T-helper 1 cell treated with Interleukin-12 subunit alpha and Interleukin-12 subunit beta and Interleukin-4 antibody, amounts not matched to agents 30 μg/mL and 1 μg/mL, for 36 hours (primary cell): ENCODE measurements around the gene ZDHHC16.
"Not testable (repeated sequence)": the region's sequence is repeated elsewhere in the genome, so short reads cannot be mapped to it uniquely, and the experiment has no call there.

ENCODE experiments used
- H3K27ac Mint-ChIP-seq: one replicate; pipeline ENCODE4 v1.8.0; 2021; ENCODE audit warnings: mild to moderate bottlenecking, mixed read lengths
- H3K27me3 Mint-ChIP-seq: one replicate; pipeline ENCODE4 v1.8.0; 2021; ENCODE audit warnings: low read depth, mixed read lengths
- H3K36me3 Mint-ChIP-seq: one replicate; pipeline ENCODE4 v1.8.0; 2021; ENCODE audit warnings: low read depth, mixed read lengths
- H3K4me1 Mint-ChIP-seq: one replicate; pipeline ENCODE4 v1.8.0; 2021; ENCODE audit warnings: low read depth, mixed read lengths
- H3K4me3 Mint-ChIP-seq: one replicate; pipeline ENCODE4 v1.8.0; 2021; ENCODE audit warnings: mild to moderate bottlenecking, moderate library complexity, mixed read lengths
- H3K9me3 Mint-ChIP-seq: one replicate; pipeline ENCODE4 v1.8.0; 2021; ENCODE audit warnings: mixed read lengths

The ZDHHC16 gene

GRCh38 chr10:97445722-97446639, at the start of gene ZDHHC16, which contains the start of gene EXOSC1:
Gene ZDHHC16 (plus strand): TSS chr10:97446175. CDS start chr10:97451676, 5,501 bp downstream.
Gene EXOSC1 (minus strand): TSS chr10:97446006. CDS start chr10:97445985, 21 bp downstream.
- peaks cover 16% of the 10 kb centered on the region for H3K36me3 Mint-ChIP-seq
- H3K27ac Mint-ChIP-seq, result peak within 1 kb of the TSS; percentile 89
- H3K27me3 Mint-ChIP-seq, result no peaks in the 10 kb centered on the region
- H3K4me3 Mint-ChIP-seq, result peak within 1 kb of the TSS; percentile 89
- peaks cover 34% of the 10 kb centered on the region for H3K4me1 Mint-ChIP-seq
- no peaks in the 10 kb centered on the region for H3K9me3 Mint-ChIP-seq

DNA sequence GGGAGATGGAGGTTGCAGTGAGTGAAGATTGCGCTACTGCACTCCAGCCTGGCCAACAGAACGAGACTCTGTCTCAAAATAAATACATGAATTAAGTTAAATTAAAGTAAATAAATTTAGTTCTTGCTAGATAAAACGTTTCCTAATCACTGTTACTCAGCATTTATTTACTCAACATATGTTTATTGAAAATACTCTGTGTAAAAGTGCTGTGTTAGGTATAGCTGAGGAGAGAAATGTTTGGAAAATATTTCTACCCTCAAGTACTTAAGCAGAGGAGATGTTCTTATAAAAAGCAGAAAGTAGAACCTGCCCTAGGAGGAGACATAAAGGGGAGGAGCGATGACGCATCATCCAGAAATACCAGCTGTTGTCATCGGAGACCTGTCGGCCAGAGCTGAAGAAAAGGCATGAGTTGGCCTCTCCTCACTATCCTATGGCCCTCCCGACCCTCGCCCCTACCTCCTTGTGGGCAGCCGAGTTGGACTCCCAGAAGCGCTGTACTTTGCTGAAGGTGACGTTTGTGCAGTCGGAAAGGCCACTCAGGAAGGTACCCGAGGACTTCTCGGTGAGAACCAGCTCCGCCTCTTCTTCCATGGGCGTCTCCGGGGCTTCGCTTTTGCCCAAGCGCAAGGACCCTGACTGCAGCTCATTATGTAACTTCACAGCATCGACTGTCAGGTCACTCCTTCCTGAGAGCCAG, 46.0 kb upstream of the ZDHHC16 start:
- peaks cover 8% of the 10 kb centered on the region for H3K4me1 Mint-ChIP-seq
- H3K36me3 Mint-ChIP-seq, result peaks cover 5% of the 10 kb centered on the region
- H3K4me3 Mint-ChIP-seq, result peak overlapping the region; percentile 93
- H3K27ac Mint-ChIP-seq, result peak overlapping the region; percentile 96
- no peaks in the 10 kb centered on the region for H3K27me3 Mint-ChIP-seq
- H3K9me3 Mint-ChIP-seq, result no peaks in the 10 kb centered on the region

- Mint-ChIP-seq H3K4me3 (peak within 1 kb of the TSS; percentile 93), H3K36me3 (peaks cover 5% of the 10 kb centered on the region), H3K9me3 (no peaks in the 10 kb centered on the region), H3K4me1 (peaks cover 8% of the 10 kb centered on the region), H3K27me3 (no peaks in the 10 kb centered on the region), H3K27ac (peak within 1 kb of the TSS; percentile 96)
Measured at GRCh38 chr10:97400665-97401454, 45.1 kb upstream of the ZDHHC16 start, which contains the start of gene RRP12. Gene RRP12 (minus strand): TSS chr10:97401340. CDS start chr10:97401231, 109 bp downstream.

DNA sequence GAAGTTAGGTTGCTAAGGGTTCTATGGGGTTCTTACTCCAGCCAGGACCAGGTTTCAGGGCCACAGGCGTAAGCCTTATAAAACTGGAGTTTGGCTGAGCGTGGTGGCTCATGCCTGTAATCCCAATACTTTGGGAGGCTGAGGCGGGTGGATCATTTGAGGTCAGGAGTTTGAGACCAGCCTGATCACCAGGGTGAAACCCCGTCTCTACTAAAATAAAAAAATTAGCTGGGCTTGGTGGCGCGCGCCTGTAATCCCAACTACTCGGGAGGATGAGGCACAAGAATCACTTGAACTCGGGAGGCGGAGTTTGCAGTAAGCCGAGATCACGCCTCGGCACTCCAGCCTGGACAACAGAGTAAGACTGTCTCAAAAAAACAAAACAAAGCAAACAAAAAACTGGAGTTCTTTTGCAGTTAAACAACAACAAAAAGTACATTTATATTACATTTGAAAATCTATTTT, 44.5 kb upstream of the ZDHHC16 start:
- no peaks in the 10 kb centered on the region for H3K36me3 Mint-ChIP-seq
- peak overlapping the region; percentile 93 for H3K4me3 Mint-ChIP-seq
- no peaks in the 10 kb centered on the region for H3K9me3 Mint-ChIP-seq
- H3K27ac Mint-ChIP-seq, result peak overlapping the region; percentile 96
- no peaks in the 10 kb centered on the region for H3K27me3 Mint-ChIP-seq
- H3K4me1 Mint-ChIP-seq, result peaks cover 8% of the 10 kb centered on the region

DNA sequence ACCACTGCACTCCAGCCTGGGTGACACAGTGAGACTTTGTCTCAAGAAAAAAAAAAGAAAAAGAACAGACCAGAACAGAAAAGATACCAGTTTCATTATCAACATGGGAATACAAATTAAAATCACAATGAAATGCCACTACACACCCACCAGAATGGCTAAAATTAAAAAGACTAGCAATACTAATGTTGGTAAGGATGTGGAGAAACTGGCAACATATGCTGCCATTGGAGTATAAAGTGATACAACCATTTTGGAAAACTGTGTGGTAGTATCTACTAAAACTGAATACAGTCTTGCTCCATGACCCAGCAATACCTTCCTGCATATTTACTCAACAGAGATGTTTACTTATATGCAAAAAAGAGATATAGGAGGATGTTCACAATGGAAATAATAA, 41.9 kb upstream of the ZDHHC16 start:
- peaks cover 16% of the 10 kb centered on the region for H3K4me1 Mint-ChIP-seq
- no peaks in the 10 kb centered on the region for H3K27me3 Mint-ChIP-seq
- H3K9me3 Mint-ChIP-seq, result no peaks in the 10 kb centered on the region

GRCh38 chr10:97406064-97406463, 39.9 kb upstream of the ZDHHC16 start:
- no peaks in the 10 kb centered on the region for H3K36me3 Mint-ChIP-seq
- no peaks in the 10 kb centered on the region for H3K27me3 Mint-ChIP-seq
- no peaks in the 10 kb centered on the region for H3K9me3 Mint-ChIP-seq
- H3K4me1 Mint-ChIP-seq, result peaks cover 16% of the 10 kb centered on the region
- no peak overlapping the region for H3K4me3 Mint-ChIP-seq
- no peak overlapping the region for H3K27ac Mint-ChIP-seq

More for the DNA sequence above, 41.9 kb upstream of the ZDHHC16 start:
- Mint-ChIP-seq H3K36me3 (no peaks in the 10 kb centered on the region), H3K27ac (no peak overlapping the region), H3K4me3 (no peak overlapping the region)

DNA sequence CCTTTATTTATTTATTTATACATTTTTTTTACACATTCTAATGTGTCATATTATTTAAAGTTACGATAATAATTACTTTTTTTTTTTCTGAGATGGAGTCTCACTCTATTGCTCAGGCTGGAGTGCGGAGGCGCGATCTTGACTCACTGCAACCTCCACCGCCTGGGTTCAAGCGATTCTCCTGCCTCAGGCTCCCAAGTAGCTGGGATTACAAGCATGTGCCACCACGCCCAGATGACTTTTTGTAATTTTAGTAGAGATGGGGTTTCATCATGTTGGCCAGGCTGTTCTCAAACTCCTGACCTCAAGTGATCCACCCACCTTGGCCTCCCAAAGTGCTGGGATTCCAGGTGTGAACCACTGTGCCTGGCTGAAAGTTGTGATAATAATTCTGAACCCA, 39.5 kb upstream of the ZDHHC16 start:
- not testable (repeated sequence) for H3K9me3 Mint-ChIP-seq, H3K27ac Mint-ChIP-seq, H3K27me3 Mint-ChIP-seq, H3K4me3 Mint-ChIP-seq, H3K36me3 Mint-ChIP-seq
- peaks cover 13% of the 10 kb centered on the region for H3K4me1 Mint-ChIP-seq

- Mint-ChIP-seq H3K9me3 (no peaks in the 10 kb centered on the region), H3K4me3 (peak overlapping the region; percentile 68), H3K27me3 (no peaks in the 10 kb centered on the region), H3K4me1 (peaks cover 13% of the 10 kb centered on the region), H3K27ac (peak overlapping the region; percentile 76), H3K36me3 (no peaks in the 10 kb centered on the region)
Measured at GRCh38 chr10:97407211-97407951, 38.6 kb upstream of the ZDHHC16 start.

GRCh38 chr10:97407952-97408248, 38.1 kb upstream of the ZDHHC16 start:
- no peaks in the 10 kb centered on the region for H3K9me3 Mint-ChIP-seq
- H3K4me1 Mint-ChIP-seq, result peaks cover 15% of the 10 kb centered on the region
- no peaks in the 10 kb centered on the region for H3K36me3 Mint-ChIP-seq
- peak overlapping the region; percentile 62 for H3K27ac Mint-ChIP-seq
- no peaks in the 10 kb centered on the region for H3K27me3 Mint-ChIP-seq
- no peak overlapping the region for H3K4me3 Mint-ChIP-seq

DNA sequence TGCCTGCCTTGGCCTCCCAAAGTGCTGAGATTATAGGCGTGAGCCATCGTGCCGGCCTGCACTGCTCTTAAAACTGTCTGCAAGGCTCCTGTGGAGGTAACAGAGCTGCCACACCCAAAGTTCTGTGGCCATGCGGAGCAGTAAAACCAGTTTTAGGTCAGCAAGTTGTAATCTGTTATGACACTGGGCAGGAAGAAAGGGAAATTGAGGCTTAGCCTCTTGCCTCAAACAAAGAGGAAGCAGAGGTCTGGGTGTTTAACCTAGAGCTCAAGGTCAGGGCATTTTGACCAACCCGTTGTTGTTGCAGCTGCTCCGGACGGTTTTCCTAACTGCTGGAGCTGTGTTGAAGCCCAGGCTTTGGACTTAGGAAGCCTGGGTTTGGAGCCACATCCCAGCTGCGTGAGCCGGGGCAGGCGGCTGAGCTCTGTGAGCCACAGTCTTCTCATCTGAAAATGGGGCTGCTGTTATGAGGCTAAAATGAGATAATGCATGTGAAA, 37.4 kb upstream of the ZDHHC16 start:
- Mint-ChIP-seq H3K36me3 (no peaks in the 10 kb centered on the region), H3K27ac (no peak overlapping the region), H3K4me3 (no peak overlapping the region), H3K4me1 (peaks cover 19% of the 10 kb centered on the region), H3K27me3 (no peaks in the 10 kb centered on the region), H3K9me3 (no peaks in the 10 kb centered on the region)

- Mint-ChIP-seq H3K36me3 (peaks cover 2% of the 10 kb centered on the region), H3K4me1 (peaks cover 36% of the 10 kb centered on the region), H3K4me3 (no peak overlapping the region), H3K9me3 (no peaks in the 10 kb centered on the region), H3K27ac (no peak overlapping the region), H3K27me3 (no peaks in the 10 kb centered on the region)
Measured at GRCh38 chr10:97411406-97411805, 34.6 kb upstream of the ZDHHC16 start.

- Mint-ChIP-seq H3K4me1 (peaks cover 37% of the 10 kb centered on the region), H3K9me3 (no peaks in the 10 kb centered on the region), H3K4me3 (peak overlapping the region; percentile 54), H3K27me3 (no peaks in the 10 kb centered on the region), H3K36me3 (peaks cover 2% of the 10 kb centered on the region), H3K27ac (peak overlapping the region; percentile 92)
Measured at GRCh38 chr10:97412891-97413304, 33.1 kb upstream of the ZDHHC16 start.

DNA sequence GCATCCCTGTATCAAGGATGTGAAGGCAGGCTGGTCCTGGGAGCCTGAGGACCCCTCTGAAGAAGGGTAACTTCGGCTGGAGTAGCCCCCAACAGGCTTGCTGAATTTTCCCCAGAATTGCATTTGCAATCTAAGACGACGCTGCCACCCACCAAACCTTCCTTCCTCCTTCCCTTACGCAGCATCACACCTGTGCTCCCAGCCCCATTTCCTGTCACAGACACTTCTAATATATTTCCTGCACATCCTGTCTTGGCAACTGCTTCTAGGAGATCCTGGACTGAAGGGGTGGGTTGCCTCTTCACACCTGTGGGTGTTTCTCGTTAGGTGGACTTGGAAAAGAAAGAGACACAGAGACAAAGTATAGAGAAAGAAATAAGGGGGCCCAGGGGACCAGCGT, 29.4 kb upstream of the ZDHHC16 start:
- Mint-ChIP-seq H3K27ac (peak overlapping the region; percentile 89), H3K36me3 (peaks cover 2% of the 10 kb centered on the region), H3K4me1 (peaks cover 49% of the 10 kb centered on the region), H3K27me3 (no peaks in the 10 kb centered on the region), H3K4me3 (peak overlapping the region; percentile 23), H3K9me3 (no peaks in the 10 kb centered on the region)
